ENCODE results near the gene KCNT2.
"Not testable (repeated sequence)": the region's sequence is repeated elsewhere in the genome, so short reads cannot be mapped to it uniquely, and the experiment has no call there.

KCNT2 gene

GRCh38 chr1:196271212-196271947, 336.9 kb downstream of the KCNT2 start:
- no peaks in the 10 kb centered on the region for H3K4me1 ChIP-seq (ENCODE audit: insufficient read depth, insufficient read length)
- no peaks in the 10 kb centered on the region for H3K27me3 ChIP-seq (ENCODE audit: insufficient read depth, insufficient read length)
- no peak overlapping the region for H3K4me3 ChIP-seq (ENCODE audit: insufficient read length, low read depth)
- DNase-seq (ENCODE audit: low read depth, low spot score) = no peak
- H3K9me3 ChIP-seq (ENCODE audit: insufficient read depth, low read length) = no peaks in the 10 kb centered on the region
- H3K36me3 ChIP-seq (ENCODE audit: insufficient read depth, insufficient read length, low read length) = no peaks in the 10 kb centered on the region
- TF ChIP-seq ZNF274 (IDR thresholded peaks at IDR 0.05; ENCODE audit: low read depth, low read length) = no peak
- H3K9ac ChIP-seq (ENCODE audit: insufficient read length, low read depth) = no peak overlapping the region

- H3K4me1 ChIP-seq (ENCODE audit: insufficient read depth, insufficient read length); H3K9me3 ChIP-seq (ENCODE audit: insufficient read depth, low read length); H3K9ac ChIP-seq (ENCODE audit: insufficient read length, low read depth); H3K4me3 ChIP-seq (ENCODE audit: insufficient read length, low read depth); DNase-seq (ENCODE audit: low read depth, low spot score); H3K27me3 ChIP-seq (ENCODE audit: insufficient read depth, insufficient read length); H3K36me3 ChIP-seq (ENCODE audit: insufficient read depth, insufficient read length, low read length): not testable (repeated sequence)
Observed at GRCh38 chr1:196263086-196263485, 345.2 kb downstream of the KCNT2 start.

- no peak for DNase-seq (ENCODE audit: low read depth, low spot score)
- H3K4me3 ChIP-seq (ENCODE audit: insufficient read length, low read depth) = no peak overlapping the region
- no peak for TF ChIP-seq ZNF274 (IDR thresholded peaks at IDR 0.05; ENCODE audit: low read depth, low read length)
- no peak for TF ChIP-seq YY1 (IDR thresholded peaks at IDR 0.05; ENCODE audit: insufficient read depth, insufficient read length)
- no peak for TF ChIP-seq SUZ12 (IDR thresholded peaks at IDR 0.05; ENCODE audit: extremely low read depth, insufficient read depth, insufficient read length)
- H3K27me3 ChIP-seq (ENCODE audit: insufficient read depth, insufficient read length) = no peaks in the 10 kb centered on the region
- H3K4me1 ChIP-seq (ENCODE audit: insufficient read depth, insufficient read length) = no peaks in the 10 kb centered on the region
- H3K9me3 ChIP-seq (ENCODE audit: insufficient read depth, low read length) = no peaks in the 10 kb centered on the region
- no peaks in the 10 kb centered on the region for H3K36me3 ChIP-seq (ENCODE audit: insufficient read depth, insufficient read length, low read length)
- H3K9ac ChIP-seq (ENCODE audit: insufficient read length, low read depth) = no peak overlapping the region
Observed at GRCh38 chr1:196260270-196260669, 348.0 kb downstream of the KCNT2 start.

- H3K9ac ChIP-seq (ENCODE audit: insufficient read length, low read depth) = no peak overlapping the region
- no peak overlapping the region for H3K4me3 ChIP-seq (ENCODE audit: insufficient read length, low read depth)
- no peaks in the 10 kb centered on the region for H3K36me3 ChIP-seq (ENCODE audit: insufficient read depth, insufficient read length, low read length)
- no peaks in the 10 kb centered on the region for H3K27me3 ChIP-seq (ENCODE audit: insufficient read depth, insufficient read length)
- H3K4me1 ChIP-seq (ENCODE audit: insufficient read depth, insufficient read length) = no peaks in the 10 kb centered on the region
- DNase-seq (ENCODE audit: low read depth, low spot score) = no peak
- TF ChIP-seq ZNF274 (IDR thresholded peaks at IDR 0.05; ENCODE audit: low read depth, low read length) (no peak), SUZ12 (IDR thresholded peaks at IDR 0.05; ENCODE audit: extremely low read depth, insufficient read depth, insufficient read length) (no peak), YY1 (IDR thresholded peaks at IDR 0.05; ENCODE audit: insufficient read depth, insufficient read length) (no peak)
- no peaks in the 10 kb centered on the region for H3K9me3 ChIP-seq (ENCODE audit: insufficient read depth, low read length)
Observed at GRCh38 chr1:196259316-196259715, 348.9 kb downstream of the KCNT2 start.

GRCh38 chr1:196255762-196256161, 352.5 kb downstream of the KCNT2 start:
- H3K36me3 ChIP-seq (ENCODE audit: insufficient read depth, insufficient read length, low read length) = no peaks in the 10 kb centered on the region
- H3K4me1 ChIP-seq (ENCODE audit: insufficient read depth, insufficient read length) = no peaks in the 10 kb centered on the region
- no peak for TF ChIP-seq SUZ12 (IDR thresholded peaks at IDR 0.05; ENCODE audit: extremely low read depth, insufficient read depth, insufficient read length)
- TF ChIP-seq ZNF274 (IDR thresholded peaks at IDR 0.05; ENCODE audit: low read depth, low read length) = no peak
- no peak for TF ChIP-seq YY1 (IDR thresholded peaks at IDR 0.05; ENCODE audit: insufficient read depth, insufficient read length)
- no peak overlapping the region for H3K4me3 ChIP-seq (ENCODE audit: insufficient read length, low read depth)
- H3K9me3 ChIP-seq (ENCODE audit: insufficient read depth, low read length) = no peaks in the 10 kb centered on the region
- H3K27me3 ChIP-seq (ENCODE audit: insufficient read depth, insufficient read length) = no peaks in the 10 kb centered on the region
- H3K9ac ChIP-seq (ENCODE audit: insufficient read length, low read depth) = no peak overlapping the region
- DNase-seq (ENCODE audit: low read depth, low spot score) = no peak

- H3K9me3 ChIP-seq (ENCODE audit: insufficient read depth, low read length) = peaks cover 8% of the 10 kb centered on the region; the same call in 1 of the 2 replicates
- H3K27me3 ChIP-seq (ENCODE audit: insufficient read depth, insufficient read length) = no peaks in the 10 kb centered on the region
- H3K4me1 ChIP-seq (ENCODE audit: insufficient read depth, insufficient read length) = no peaks in the 10 kb centered on the region
- no peaks in the 10 kb centered on the region for H3K36me3 ChIP-seq (ENCODE audit: insufficient read depth, insufficient read length, low read length)
- DNase-seq (ENCODE audit: low read depth, low spot score) = no peak
- TF ChIP-seq SUZ12 (IDR thresholded peaks at IDR 0.05; ENCODE audit: extremely low read depth, insufficient read depth, insufficient read length) = no peak
- no peak for TF ChIP-seq YY1 (IDR thresholded peaks at IDR 0.05; ENCODE audit: insufficient read depth, insufficient read length)
- TF ChIP-seq ZNF274 (IDR thresholded peaks at IDR 0.05; ENCODE audit: low read depth, low read length) = no peak
- H3K9ac ChIP-seq (ENCODE audit: insufficient read length, low read depth) = no peak overlapping the region
- no peak overlapping the region for H3K4me3 ChIP-seq (ENCODE audit: insufficient read length, low read depth)
Observed at GRCh38 chr1:196229546-196229945, 378.7 kb downstream of the KCNT2 start.

- Histone ChIP-seq H3K36me3 (ENCODE audit: insufficient read depth, insufficient read length, low read length) (no peaks in the 10 kb centered on the region), H3K27me3 (ENCODE audit: insufficient read depth, insufficient read length) (no peaks in the 10 kb centered on the region), H3K9me3 (ENCODE audit: insufficient read depth, low read length) (no peaks in the 10 kb centered on the region), H3K4me1 (ENCODE audit: insufficient read depth, insufficient read length) (no peaks in the 10 kb centered on the region), H3K9ac (ENCODE audit: insufficient read length, low read depth) (no peak overlapping the region), H3K4me3 (ENCODE audit: insufficient read length, low read depth) (no peak overlapping the region)
- DNase-seq (ENCODE audit: low read depth, low spot score) = no peak
- no peak for TF ChIP-seq YY1 (IDR thresholded peaks at IDR 0.05; ENCODE audit: insufficient read depth, insufficient read length)
- TF ChIP-seq SUZ12 (IDR thresholded peaks at IDR 0.05; ENCODE audit: extremely low read depth, insufficient read depth, insufficient read length) = no peak
- no peak for TF ChIP-seq ZNF274 (IDR thresholded peaks at IDR 0.05; ENCODE audit: low read depth, low read length)
Observed at GRCh38 chr1:196214866-196215265, 393.4 kb downstream of the KCNT2 start.

Measured in NT2/D1 (cell line).